Limb (tissue), 2 donors: Measurements from ENCODE around the gene OVCA2.
A peak's percentile ranks its signal among the peaks of the same experiment; 100 is the strongest.

Source experiments
- DNase-seq, 2 donors: peaks; one replicate each; pipeline ENCODE4 v3.0.0-alpha.2; 2016; ENCODE audit errors: extremely low spot score in 2 of 2

Gene OVCA2

GRCh38 chr17:2084766-2085647 is 43.2 kb downstream of the OVCA2 start:
- peak in 1 of 2 donors; percentile 74 for DNase-seq

- peak in 1 of 2 donors; percentile 68 for DNase-seq
Measured at GRCh38 chr17:2085648-2085949, 43.8 kb downstream of the OVCA2 start.

- no peak for DNase-seq
Measured at GRCh38 chr17:2086306-2086705, 44.5 kb downstream of the OVCA2 start.

GRCh38 chr17:2087597-2088211 is 45.9 kb downstream of the OVCA2 start:
- peak in 1 of 2 donors; percentile 43 for DNase-seq

- DNase-seq = peak; percentile 56 to 72
Measured at GRCh38 chr17:2089021-2089422, 47.2 kb downstream of the OVCA2 start.

GRCh38 chr17:2090210-2090641 is 48.4 kb downstream of the OVCA2 start:
- DNase-seq = no peak

- DNase-seq = peak; percentile 65 to 86
Measured at GRCh38 chr17:2090804-2091534, 49.1 kb downstream of the OVCA2 start.

- no peak for DNase-seq
Measured at GRCh38 chr17:2092253-2092652, 50.4 kb downstream of the OVCA2 start.
